Right lobe of liver (tissue), 6 donors: ENCODE results near the gene PRKCB. TPM values are rescaled to one million over a fixed set of nuclear protein-coding genes. Genes with fewer than 3 reads are reported as not detected.

Source experiments
- ATAC-seq, 4 donors: fragments of 200-7000 bp; cut with Tn5 transposase; one replicate each; pipeline ENCODE4 v1.9.1; 2020; ENCODE audit warnings: mild to moderate bottlenecking in 4 of 4, moderate library complexity in 4 of 4
- DNase-seq, 3 donors: peaks; one replicate each; pipeline ENCODE4 v3.0.0-alpha.2; 2020
- H3K27ac ChIP-seq, 3 donors: fragments of 200-600 bp; one replicate each; pipeline ENCODE4 v1.8.0; 2022
- H3K27me3 ChIP-seq, 2 donors: fragments of 200-600 bp; one replicate each; pipeline ENCODE4 v1.8.0; 2022
- H3K36me3 ChIP-seq, 4 donors: fragments of 200-600 bp; sonication (generic) in 1 of 4; one replicate each; pipeline versions ENCODE4 v1.5.1 to v1.8.0; 2017 to 2022; ENCODE audit warnings: control low read depth in 1 of 4
- H3K4me1 ChIP-seq, 4 donors: fragments of 200-600 bp; sonication (generic) in 1 of 4; one replicate each; pipeline versions ENCODE4 v1.5.1 to v1.8.0; 2017 to 2022; ENCODE audit warnings: control low read depth in 1 of 4
- H3K4me3 ChIP-seq, 3 donors: fragments of 200-600 bp; one replicate each; pipeline ENCODE4 v1.8.0; 2022
- H3K9me3 ChIP-seq, 4 donors: fragments of 200-600 bp; sonication (generic) in 1 of 4; one replicate each; pipeline versions ENCODE4 v1.5.1 to v1.8.0; 2017 to 2022; ENCODE audit warnings: control low read depth in 1 of 4
- POLR2A ChIP-seq: fragments of 450-650 bp; IDR thresholded peaks from one replicate; pipeline ENCODE4 v1.6.1; 2017; ENCODE audit warnings: antibody characterized with exemption, mild to moderate bottlenecking
- WGBS: methylation state at CpG from one replicate; pipeline ENCODE4 v1.1.6; 2018; ENCODE audit warnings: low coverage, low lambda C conversion rate; ENCODE audit not compliant: insufficient coverage; ENCODE audit errors: missing lambda C conversion rate; 5-methylcytosine and 5-hydroxymethylcytosine counted together
- intact Hi-C, 2 donors: fragments of 100-400 bp; cut with DNase I; formaldehyde crosslinking; loops; one replicate each; pipeline versions ENCODE4 v1.11.2 to v1.14.1; 2022
- total RNA-seq, 6 experiments: library from RNA; depleted of rRNA in 2 of 6; stranded (reverse); fragments of >200 nt in 2 of 6; fragmentation: NEBNext Ultra II Directional in 3 of 6; extraction: Animal tissue kit (Norgen Biotek cat#: 25700) in 3 of 6; gene quantifications; one replicate each; pipeline versions ENCODE4 v1.1.0 to v1.2.4, GENCODE V29; 2016 to 2023
- TF ChIP-seq, protein P1 (sequence below), 4 donors: fragments of 200-600 bp in 3 of 4; fragments of 450-650 bp in 1 of 4; IDR thresholded peaks; one replicate each; pipeline versions ENCODE4 v1.5.1 to v1.8.0; 2016 to 2022; ENCODE audit warnings: antibody characterized with exemption in 4 of 4, mild to moderate bottlenecking in 2 of 4
- donor health status: DM: no; HTN: yes; CAD: no.
- donor health status: DM: no; HTN: no; CAD: no.
- donor health status: DM: no; HTN: no; CAD: no.
- donor health status: DM: no; HTN: yes; CAD: no.
- donor health status: DM: no; HTN: yes; CAD: no.

PRKCB gene
- total RNA-seq, 6 experiments from 2014 or later: 1.7 to 8.1 (median 3.5) TPM

DNA sequence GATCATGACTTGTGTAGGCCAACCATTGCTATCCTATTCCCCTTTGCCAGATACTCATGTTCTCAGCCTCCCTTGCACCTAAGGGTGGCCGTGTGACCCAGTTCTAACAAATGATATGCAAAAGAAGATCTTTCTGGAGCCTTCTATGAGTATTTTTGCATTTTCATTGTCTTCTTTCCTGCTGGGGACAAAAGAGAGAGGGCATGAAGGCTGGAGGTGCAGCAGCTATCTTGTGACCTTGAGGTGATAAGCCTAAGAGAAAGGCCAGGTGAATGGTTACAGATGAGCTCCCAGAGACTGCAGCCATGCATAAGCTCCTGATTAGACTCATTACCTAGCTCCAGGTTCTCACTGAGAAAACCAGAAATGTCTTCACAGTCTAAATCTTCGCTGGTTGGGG lies 38.8 kb upstream of the PRKCB start:
- WGBS: 60% methylated on average over 2 of the region's 2 CpGs
- Histone ChIP-seq H3K36me3 (no peaks in the 10 kb centered on the region), H3K4me3 (no peak overlapping the region), H3K4me1 (no peaks in the 10 kb centered on the region), H3K9me3 (no peaks in the 10 kb centered on the region), H3K27me3 (no peaks in the 10 kb centered on the region), H3K27ac (no peak overlapping the region)
- intact Hi-C loops: no loop called here
- ATAC-seq (no peak), DNase-seq (no peak)
- TF ChIP-seq POLR2A: no peak
- TF ChIP-seq, protein P1, sequence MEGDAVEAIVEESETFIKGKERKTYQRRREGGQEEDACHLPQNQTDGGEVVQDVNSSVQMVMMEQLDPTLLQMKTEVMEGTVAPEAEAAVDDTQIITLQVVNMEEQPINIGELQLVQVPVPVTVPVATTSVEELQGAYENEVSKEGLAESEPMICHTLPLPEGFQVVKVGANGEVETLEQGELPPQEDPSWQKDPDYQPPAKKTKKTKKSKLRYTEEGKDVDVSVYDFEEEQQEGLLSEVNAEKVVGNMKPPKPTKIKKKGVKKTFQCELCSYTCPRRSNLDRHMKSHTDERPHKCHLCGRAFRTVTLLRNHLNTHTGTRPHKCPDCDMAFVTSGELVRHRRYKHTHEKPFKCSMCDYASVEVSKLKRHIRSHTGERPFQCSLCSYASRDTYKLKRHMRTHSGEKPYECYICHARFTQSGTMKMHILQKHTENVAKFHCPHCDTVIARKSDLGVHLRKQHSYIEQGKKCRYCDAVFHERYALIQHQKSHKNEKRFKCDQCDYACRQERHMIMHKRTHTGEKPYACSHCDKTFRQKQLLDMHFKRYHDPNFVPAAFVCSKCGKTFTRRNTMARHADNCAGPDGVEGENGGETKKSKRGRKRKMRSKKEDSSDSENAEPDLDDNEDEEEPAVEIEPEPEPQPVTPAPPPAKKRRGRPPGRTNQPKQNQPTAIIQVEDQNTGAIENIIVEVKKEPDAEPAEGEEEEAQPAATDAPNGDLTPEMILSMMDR (IDR thresholded peaks at IDR 0.05): no peak

DNA sequence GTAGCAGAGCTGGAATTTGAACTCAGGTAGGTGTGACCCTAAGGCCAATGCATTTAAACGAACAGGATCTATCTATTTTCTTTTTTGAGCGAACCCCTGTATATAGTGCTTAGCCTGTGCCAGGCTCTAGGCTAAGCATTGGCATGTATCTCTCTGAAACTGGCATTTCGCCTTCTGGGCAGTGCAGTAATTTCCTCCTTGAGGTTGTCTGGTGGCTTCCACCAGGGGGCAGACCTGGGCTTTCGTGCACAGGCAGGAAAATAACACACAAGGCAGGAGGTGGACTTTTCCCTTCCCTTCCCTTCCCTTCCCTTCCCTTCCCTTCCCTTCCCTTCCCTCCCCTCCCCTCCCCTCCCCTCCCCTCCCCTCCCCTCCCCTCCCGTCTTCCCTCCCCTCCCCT lies 34.4 kb upstream of the PRKCB start:
- 9% methylated on average over 5 of the region's 5 CpGs for WGBS
- ATAC-seq (peak; percentile 83 to 98 (median 96)), DNase-seq (peak; percentile 80 to 84 (median 81))
- intact Hi-C loops: loop anchor here in 1 of 2 donors (10.0 kb wide), 1 partner anchor 213 kb away; no protein-coding TSS in a partner anchor
- no peak for TF ChIP-seq POLR2A
- TF ChIP-seq, protein P1 (IDR thresholded peaks at IDR 0.05): peak; percentile 60 to 70 (median 66)
- Histone ChIP-seq H3K4me3 (no peak overlapping the region), H3K27ac (no peak overlapping the region), H3K9me3 (no peaks in the 10 kb centered on the region), H3K27me3 (no peaks in the 10 kb centered on the region), H3K36me3 (no peaks in the 10 kb centered on the region), H3K4me1 (no peaks in the 10 kb centered on the region)

DNA sequence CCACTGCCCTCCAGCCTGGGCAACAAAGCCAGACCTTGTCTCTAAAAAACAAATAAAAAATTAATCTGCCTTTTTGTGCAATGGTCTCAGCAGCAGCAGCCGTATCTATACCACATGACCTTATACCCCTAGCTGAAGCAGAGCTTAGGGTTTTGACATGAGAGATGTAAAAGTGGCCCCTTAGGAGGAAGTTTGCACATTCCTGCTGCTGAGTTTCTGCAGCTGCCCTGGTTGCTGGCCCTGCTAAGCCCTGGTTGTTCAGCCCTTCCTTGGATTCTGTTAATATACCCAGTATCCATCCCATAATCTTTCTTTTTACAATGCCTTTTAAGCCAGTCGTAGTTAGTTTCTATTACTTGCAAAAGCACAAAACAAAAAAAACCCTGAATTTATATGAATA lies 33.0 kb upstream of the PRKCB start:
- ATAC-seq (no peak), DNase-seq (no peak)
- H3K9me3 ChIP-seq: no peaks in the 10 kb centered on the region
- WGBS: 16% methylated on average over 2 of the region's 2 CpGs
- no peak overlapping the region for H3K27ac ChIP-seq
- no peak for TF ChIP-seq POLR2A
- TF ChIP-seq, protein P1 (IDR thresholded peaks at IDR 0.05): no peak
- intact Hi-C loops: loop anchor here in 1 of 2 donors (10.0 kb wide), 1 partner anchor 212 kb away; no protein-coding TSS in a partner anchor
- H3K4me3 ChIP-seq: no peak overlapping the region
- H3K4me1 ChIP-seq: no peaks in the 10 kb centered on the region
- no peaks in the 10 kb centered on the region for H3K36me3 ChIP-seq
- no peaks in the 10 kb centered on the region for H3K27me3 ChIP-seq

DNA sequence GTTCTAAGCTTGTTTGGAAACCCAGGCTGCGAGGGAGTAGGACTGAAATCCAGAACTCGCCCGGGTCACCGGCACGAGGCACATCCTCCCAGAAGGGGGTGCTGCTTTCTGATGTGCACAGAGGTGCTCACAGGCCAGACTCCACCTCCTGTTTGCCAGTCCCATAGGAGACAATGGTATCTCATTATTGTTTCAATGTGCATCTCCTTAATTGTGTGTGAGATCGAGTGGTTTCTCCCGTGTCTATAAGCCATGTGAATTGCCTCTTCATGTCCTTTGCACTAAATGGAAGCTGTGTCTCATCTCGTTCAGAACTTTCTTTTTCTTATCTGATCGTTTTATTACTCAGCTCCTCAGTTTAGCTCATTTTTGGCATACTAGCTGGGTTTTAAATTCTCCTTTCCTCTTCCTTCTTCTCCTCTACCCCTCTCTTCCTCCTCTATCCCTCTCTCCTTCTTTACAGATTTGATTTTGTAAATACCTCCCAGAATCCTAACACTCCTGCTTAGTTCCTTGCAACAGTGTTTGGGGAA lies 32.1 kb upstream of the PRKCB start:
- intact Hi-C loops: loop anchor here in 1 of 2 donors (10.0 kb wide), 1 partner anchor 211 kb away; no protein-coding TSS in a partner anchor
- 4% methylated on average over 9 of the region's 9 CpGs for WGBS
- H3K9me3 ChIP-seq: no peaks in the 10 kb centered on the region
- no peaks in the 10 kb centered on the region for H3K4me1 ChIP-seq
- ATAC-seq: peak; percentile 74 to 85 (median 83)
- no peaks in the 10 kb centered on the region for H3K36me3 ChIP-seq
- peak; percentile 60 to 70 (median 68) for DNase-seq
- TF ChIP-seq, protein P1 (IDR thresholded peaks at IDR 0.05): peak; percentile 32 to 54 (median 45)
- TF ChIP-seq POLR2A: no peak
- H3K27me3 ChIP-seq: no peaks in the 10 kb centered on the region
- H3K4me3 ChIP-seq: no peak overlapping the region
- no peak overlapping the region for H3K27ac ChIP-seq
